Adrenal gland (tissue), 12 donors: ENCODE measurements around the gene MAEA. TPM values are rescaled to one million over a fixed set of nuclear protein-coding genes. Genes with fewer than 3 reads are reported as not detected.

Experiments used
- DNase-seq, 7 donors: peaks; one replicate each; pipeline ENCODE4 v3.0.0-alpha.2; 2019 to 2020
- H3K27ac ChIP-seq, 5 donors: fragments of 200-600 bp; sonication (generic) in 4 of 5; 1 replicate in 3 of 5; 2 replicates in 2 of 5; pipeline versions ENCODE4 v1.5.1 to v1.8.0; 2016 to 2020; ENCODE audit warnings: mild to moderate bottlenecking in 1 of 5
- H3K27me3 ChIP-seq: fragments of 200-600 bp; 2 replicates; pipeline ENCODE4 v1.8.0; 2021
- H3K36me3 ChIP-seq, 2 donors: fragments of 200-600 bp; replicated peaks in 1 of 2; 1 replicate in 1 of 2; 2 replicates in 1 of 2; pipeline versions ENCODE4 v1.5.1 to v1.8.0; 2018 to 2022
- H3K4me1 ChIP-seq, 2 donors: fragments of 200-600 bp; replicated peaks in 1 of 2; 1 replicate in 1 of 2; 2 replicates in 1 of 2; pipeline versions ENCODE4 v1.5.1 to v1.8.0; 2018 to 2021
- H3K4me3 ChIP-seq, 4 donors: fragments of 200-600 bp; sonication (generic) in 3 of 4; one replicate each; pipeline ENCODE4 v1.5.1; 2016 to 2018
- H3K9me3 ChIP-seq, 3 donors: fragments of 200-600 bp; sonication (generic) in 1 of 3; replicated peaks in 1 of 3; 1 replicate in 2 of 3; 2 replicates in 1 of 3; pipeline versions ENCODE4 v1.5.1 to v1.8.0; 2016 to 2021
- CTCF ChIP-seq, 6 experiments: fragments of 450-650 bp in 4 of 6; fragments of 200-600 bp in 2 of 6; sonication (generic) in 1 of 6; IDR thresholded peaks; 1 replicate in 5 of 6; 2 replicates in 1 of 6; pipeline versions ENCODE4 v1.5.1 to v1.8.0; 2016 to 2021; ENCODE audit warnings: antibody characterized with exemption in 6 of 6, mild to moderate bottlenecking in 2 of 6, moderate library complexity in 1 of 6
- POLR2A ChIP-seq, 2 donors: fragments of 450-650 bp; IDR thresholded peaks; one replicate each; pipeline ENCODE4 v1.6.1; 2017; ENCODE audit warnings: antibody characterized with exemption in 2 of 2, mild to moderate bottlenecking in 2 of 2, moderate library complexity in 1 of 2
- WGBS, 4 donors: extraction: QIAGEN DNeasy Blood & Tissue Kit in 2 of 4; methylation state at CpG; one replicate each; pipeline versions ENCODE4 v1.1.5 to v1.1.7; 2013 to 2017; 5-methylcytosine and 5-hydroxymethylcytosine counted together
- intact Hi-C, 2 donors: fragments of 100-400 bp; cut with DNase I; formaldehyde crosslinking; loops; one replicate each; pipeline versions ENCODE4 v1.14.1 to v1.15.0; 2022 to 2023
- polyA plus RNA-seq, 3 donors: library from polyadenylated mRNA; stranded (reverse); fragments of 200-250 nt in 2 of 3; fragments of 350-450 nt in 1 of 3; fragmentation: Illumina TruSeq in 1 of 3; extraction: RNeasy Lipid Tissue Mini Kit (QIAGEN cat#74804) in 1 of 3; gene quantifications; one replicate each; pipeline ENCODE4 v1.2.3, GENCODE V29; 2013 to 2014
- total RNA-seq, 9 donors: library from RNA; depleted of rRNA in 4 of 9; stranded (reverse); fragments of >200 nt in 4 of 9; fragments of 120-200 nt in 1 of 9; fragmentation: NEBNext Ultra II Directional in 1 of 9; extraction: Animal tissue kit (Norgen Biotek cat#: 25700) in 1 of 9; gene quantifications; one replicate each; pipeline versions ENCODE4 v1.1.0 to v1.2.4, GENCODE V29; 2013 to 2023
- donor health status: healthy with polysubstance abuse.
- donor health status: Bipolar disorder and iron deficiency.
- donor health status: DM: yes; HTN: yes; CAD: no.
- donor health status: DM: no; HTN: no; CAD: no.
- donor health status: DM: no; HTN: no; CAD: no.
- donor health status: DM: yes; HTN: yes; CAD: no.

Gene MAEA
- total and polyA plus RNA-seq, 12 donors: 35.6 to 103 (median 75.1) TPM

- Histone ChIP-seq H3K27me3 (no peaks in the 10 kb centered on the region), H3K4me1 (peaks cover 6 to 16% of the 10 kb centered on the region in 2 donors), H3K27ac (no peak overlapping the region), H3K36me3 (peaks cover 0 to 5% of the 10 kb centered on the region in 2 donors), H3K9me3 (no peaks in the 10 kb centered on the region), H3K4me3 (no peak overlapping the region)
- intact Hi-C loops: loop anchor here in 1 of 2 donors (5.0 kb wide), 1 partner anchor 153 kb away; no protein-coding TSS in a partner anchor
- 92 to 97% (median 95%) methylated on average over 2 to 13 of the region's 13 CpGs for WGBS, 4 donors
- TF ChIP-seq CTCF (IDR thresholded peaks at IDR 0.05) (no peak), POLR2A (IDR thresholded peaks at IDR 0.05) (no peak)
- no peak for DNase-seq
These were observed 75.1 kb downstream of the MAEA start for GRCh38 chr4:1364748-1365147.

- peaks cover 0 to 10% of the 10 kb centered on the region in 2 donors for H3K4me1 ChIP-seq
- no peak overlapping the region for H3K27ac ChIP-seq
- H3K4me3 ChIP-seq: no peak overlapping the region
- DNase-seq: no peak
- H3K9me3 ChIP-seq: no peaks in the 10 kb centered on the region
- peaks cover 0 to 5% of the 10 kb centered on the region in 2 donors for H3K36me3 ChIP-seq
- intact Hi-C loops: loop anchor here in 1 of 2 donors (5.0 kb wide), 1 partner anchor 152 kb away; no protein-coding TSS in a partner anchor
- WGBS, 4 donors: 78 to 89% (median 84%) methylated on average over 9 to 25 of the region's 25 CpGs
- TF ChIP-seq CTCF (IDR thresholded peaks at IDR 0.05) (no peak), POLR2A (IDR thresholded peaks at IDR 0.05) (no peak)
- no peaks in the 10 kb centered on the region for H3K27me3 ChIP-seq
These were observed 75.8 kb downstream of the MAEA start for GRCh38 chr4:1365271-1366178.

DNA sequence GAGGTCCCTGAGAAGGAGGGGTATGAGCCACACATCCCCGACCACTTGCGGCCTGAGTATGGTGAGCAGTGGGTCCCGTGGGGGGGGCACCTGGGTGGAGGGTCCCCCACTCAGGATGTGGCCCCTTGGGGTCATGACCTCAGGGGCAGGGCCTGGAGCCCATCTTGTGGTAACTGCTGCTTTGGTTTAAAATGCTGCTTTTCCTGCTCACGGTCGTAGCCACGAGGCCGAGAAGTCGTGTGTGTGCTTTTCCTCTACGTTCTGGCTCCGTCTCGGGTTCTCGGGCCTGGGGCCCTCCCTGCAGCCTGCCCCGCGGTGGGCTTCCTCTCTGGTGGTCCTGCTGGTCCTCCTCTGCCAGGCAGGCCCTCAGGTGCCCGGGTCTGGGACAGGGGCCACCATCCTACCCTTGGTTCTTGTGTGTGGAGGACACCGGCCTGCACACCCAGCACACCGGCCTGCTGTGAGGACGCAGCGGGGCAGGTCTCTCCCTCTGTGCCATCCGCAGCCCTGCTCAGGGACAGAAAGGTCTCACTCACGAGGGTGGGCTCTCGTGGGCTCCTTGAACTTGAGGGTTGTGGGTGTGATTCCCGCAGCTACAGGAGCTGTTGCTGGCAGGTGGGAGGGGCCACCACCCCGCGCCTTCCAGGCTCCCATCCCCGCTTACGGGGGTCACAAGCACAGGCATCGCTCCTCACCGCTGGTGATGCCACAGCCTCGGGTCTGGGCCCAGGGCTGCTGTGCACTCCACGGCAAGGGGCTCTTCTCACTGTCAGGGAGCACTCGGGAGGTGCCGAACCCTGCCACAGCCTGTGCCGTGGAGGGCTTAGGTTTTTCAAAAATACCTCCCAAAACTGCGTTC lies 76.9 kb downstream of the MAEA start:
- Histone ChIP-seq H3K27me3 (no peaks in the 10 kb centered on the region), H3K9me3 (no peaks in the 10 kb centered on the region), H3K4me1 (no peaks in the 10 kb centered on the region), H3K4me3 (no peak overlapping the region), H3K27ac (no peak overlapping the region), H3K36me3 (peaks cover 0 to 5% of the 10 kb centered on the region in 2 donors)
- intact Hi-C loops: loop anchor here in 1 of 2 donors (5.0 kb wide), 1 partner anchor 151 kb away; no protein-coding TSS in a partner anchor
- DNase-seq: peak in 1 of 7 donors; percentile 6
- 90 to 97% (median 93%) methylated on average over 24 to 35 of the region's 35 CpGs for WGBS, 4 donors
- TF ChIP-seq CTCF (IDR thresholded peaks at IDR 0.05): no peak
- no peak for TF ChIP-seq POLR2A (IDR thresholded peaks at IDR 0.05)
